ENCODE measurements around the gene SRC.
"Not testable (repeated sequence)": the region's sequence is repeated elsewhere in the genome, so short reads cannot be mapped to it uniquely, and the experiment has no call there.

Gene SRC

DNA sequence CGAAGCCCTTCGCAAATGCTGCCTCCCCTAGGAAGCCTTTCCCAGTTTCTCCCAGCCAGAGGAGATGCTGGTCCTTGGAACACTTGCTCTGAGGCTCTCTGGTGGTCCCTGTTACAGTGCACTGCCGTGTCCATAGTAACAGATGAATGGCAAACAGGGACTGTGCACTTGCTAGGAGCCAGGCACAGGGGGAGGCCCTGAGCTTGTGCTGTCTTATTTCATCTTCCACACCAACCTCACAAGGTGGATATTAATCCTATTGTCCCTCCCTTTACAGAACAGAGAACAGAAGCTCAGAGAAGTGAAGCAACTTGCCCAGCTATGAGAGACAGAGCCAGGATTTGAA is 19.0 kb downstream of the SRC start:
- no peak for DNase-seq

DNA sequence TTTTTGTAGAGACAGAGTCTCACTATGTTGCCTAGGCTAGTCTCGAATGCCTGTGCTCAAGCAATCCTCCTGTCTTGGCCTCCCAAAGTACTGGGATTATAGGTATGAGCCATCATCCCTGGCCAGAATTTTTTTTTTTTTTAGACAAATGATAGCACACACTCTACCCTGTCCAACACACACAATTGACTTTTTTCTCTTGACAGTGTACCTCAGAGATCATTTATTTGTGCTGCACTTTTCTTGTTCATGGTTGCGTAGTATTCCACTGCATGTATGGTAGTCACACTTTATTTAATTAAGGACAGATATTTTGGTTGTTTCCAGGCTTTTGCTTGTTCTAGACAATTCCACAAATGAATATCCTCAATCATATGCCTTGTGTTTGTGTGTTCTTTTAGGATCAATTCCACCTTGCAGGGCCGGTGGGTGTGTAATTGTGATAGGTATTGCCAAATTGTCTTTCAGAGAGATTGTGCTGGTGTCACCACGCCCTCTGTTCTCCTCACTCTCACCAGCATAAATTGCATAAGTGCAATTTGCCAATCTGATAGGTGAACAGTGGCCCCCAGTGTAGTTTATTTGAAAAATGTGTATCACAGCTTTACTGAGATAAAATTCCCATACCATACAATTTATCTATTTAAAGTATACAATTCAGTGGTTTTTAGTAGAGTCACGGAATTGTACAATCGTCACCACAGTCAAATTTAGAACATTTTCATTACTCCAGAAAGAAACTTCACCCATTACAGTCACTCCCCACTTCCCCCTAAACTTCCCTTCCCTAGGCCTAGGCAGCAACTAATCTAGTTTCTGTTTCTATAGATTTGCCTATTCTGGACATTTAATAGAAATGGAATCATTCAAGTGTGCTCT is 20.1 kb downstream of the SRC start:
- no peak for DNase-seq

DNA sequence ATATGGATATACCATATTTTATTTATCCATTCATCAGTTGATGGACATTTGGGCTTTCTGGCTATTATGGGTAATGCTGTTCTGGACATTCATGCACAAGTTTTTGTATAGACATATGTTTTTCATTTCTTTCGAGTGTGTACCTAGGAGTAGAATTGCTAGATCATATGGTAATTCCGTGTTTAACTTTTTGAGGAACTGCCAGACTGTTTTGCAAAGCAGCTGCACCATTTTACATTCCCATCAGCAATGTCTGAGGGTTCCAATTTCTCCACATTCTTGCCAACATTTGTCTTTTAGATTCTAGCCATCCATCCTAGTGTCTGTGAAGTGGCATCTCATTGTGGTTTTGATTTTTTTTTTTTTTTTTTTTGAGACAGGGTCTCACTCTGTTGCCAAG is 20.8 kb downstream of the SRC start:
- no peak for DNase-seq

DNA sequence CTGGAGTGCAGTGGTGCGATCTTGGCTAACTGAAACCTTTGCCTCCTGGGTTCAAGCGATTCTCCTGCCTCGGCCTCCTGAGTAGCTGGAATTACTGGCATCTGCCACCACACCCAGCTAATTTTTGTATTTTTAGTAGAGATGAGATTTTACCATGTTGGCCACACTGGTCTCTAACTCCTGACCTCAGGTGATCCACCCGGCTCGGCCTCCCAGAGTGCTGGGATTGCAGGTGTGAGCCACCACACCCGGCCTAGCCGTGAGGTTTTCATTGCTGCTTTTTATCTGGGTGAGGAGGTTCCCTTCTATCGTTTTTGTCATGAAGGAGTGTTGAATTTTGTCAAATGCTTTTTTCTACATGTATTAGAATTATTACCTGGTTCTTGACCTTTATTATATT is 23.9 kb downstream of the SRC start:
- no peak for DNase-seq

DNA sequence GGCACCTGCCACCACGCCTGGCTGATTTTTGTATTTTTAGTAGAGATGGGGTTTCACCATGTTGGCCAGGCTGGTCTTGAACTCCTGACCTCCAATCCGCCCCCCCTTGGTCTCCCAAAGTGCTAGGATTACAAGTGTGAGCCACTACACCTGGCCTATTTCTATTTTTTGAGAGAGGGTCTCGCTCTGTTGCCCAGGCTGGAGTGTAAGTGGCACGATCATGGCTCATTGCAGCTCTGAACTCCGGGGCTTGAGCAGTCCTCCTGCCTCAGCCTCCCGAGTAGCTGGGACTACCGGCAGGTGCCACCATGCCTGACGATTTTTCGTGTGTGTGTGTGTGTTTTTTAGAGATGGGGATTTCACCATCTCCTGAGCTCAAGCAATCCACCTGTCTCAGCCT is 25.9 kb downstream of the SRC start:
- DNase-seq, result not testable (repeated sequence)

DNA sequence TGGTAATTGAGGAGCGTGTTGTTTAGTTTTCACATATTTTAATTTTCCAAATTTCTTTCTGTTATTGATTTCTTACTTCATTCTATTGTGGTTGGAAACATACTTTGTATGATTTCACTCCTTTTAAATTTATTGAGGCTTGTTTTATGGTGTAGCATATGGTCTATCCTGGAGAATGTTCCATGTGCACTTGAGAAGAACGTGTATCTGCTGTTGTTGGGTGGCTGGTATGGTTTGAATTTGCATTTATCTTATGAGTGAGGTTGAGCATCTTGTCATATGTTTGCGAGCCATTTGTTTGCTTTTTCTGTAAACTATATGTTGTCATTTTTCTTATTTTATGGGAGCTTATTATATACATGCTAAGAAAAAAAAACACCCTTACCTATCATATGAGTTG is 26.5 kb downstream of the SRC start:
- DNase-seq, result no peak

DNA sequence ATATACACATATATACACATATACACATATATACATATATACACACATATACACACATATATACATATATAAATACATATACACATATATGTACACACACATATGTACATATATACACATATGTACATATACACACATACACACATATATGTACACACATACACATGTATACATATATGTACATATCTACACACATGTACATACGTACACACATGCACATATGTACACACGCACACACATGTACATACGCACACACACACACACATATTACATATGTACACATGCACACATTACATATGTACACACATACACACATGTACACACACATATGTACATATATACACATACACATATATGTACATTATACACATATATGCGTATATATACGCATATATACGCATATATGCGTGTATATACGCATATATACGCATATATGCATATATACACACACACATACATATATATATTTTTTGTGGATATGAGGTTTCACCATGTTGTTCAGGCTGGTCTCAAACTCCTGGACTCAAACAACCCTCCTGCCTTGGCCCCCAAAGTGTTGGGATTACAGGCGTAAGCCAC is 27.2 kb downstream of the SRC start:
- no peak for DNase-seq

DNA sequence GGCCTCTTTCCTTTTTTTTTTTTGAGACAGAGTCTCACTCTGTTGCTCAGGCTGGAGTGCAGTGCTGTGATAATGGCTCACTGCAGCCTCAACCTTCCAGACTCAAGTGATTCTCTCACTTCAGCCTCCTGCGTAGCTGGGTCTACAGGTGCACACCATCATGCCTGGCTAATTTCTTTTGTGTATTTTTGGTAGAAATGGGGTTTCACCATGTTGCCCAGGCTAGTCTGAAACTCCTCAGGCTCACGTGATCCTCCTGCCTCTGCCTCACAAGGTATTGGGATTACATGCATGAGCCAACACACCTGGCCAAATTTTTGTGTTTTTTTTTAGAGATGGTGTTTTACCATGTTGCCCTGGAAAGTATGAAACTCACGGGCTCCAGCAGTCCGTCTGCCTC is 29.3 kb downstream of the SRC start:
- DNase-seq, result no peak

DNA sequence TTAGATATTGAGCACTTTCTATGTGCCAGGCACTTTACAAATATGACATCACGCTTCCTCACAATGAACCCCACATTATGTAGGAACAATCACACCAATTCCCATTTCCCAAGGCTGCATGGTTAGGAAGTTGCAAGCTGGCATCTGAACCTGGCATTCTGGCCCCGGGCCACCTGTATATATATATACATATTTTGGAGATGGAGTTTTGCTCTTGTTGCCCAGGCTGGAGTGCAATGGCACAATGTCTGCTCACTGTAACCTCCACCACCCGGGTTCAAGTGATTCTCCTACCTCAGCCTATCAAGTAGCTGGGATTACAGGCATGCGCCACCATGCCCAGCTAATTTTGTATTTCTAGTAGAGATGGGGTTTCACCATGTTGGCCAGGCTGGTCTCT is 30.4 kb downstream of the SRC start:
- DNase-seq, result no peak

DNA sequence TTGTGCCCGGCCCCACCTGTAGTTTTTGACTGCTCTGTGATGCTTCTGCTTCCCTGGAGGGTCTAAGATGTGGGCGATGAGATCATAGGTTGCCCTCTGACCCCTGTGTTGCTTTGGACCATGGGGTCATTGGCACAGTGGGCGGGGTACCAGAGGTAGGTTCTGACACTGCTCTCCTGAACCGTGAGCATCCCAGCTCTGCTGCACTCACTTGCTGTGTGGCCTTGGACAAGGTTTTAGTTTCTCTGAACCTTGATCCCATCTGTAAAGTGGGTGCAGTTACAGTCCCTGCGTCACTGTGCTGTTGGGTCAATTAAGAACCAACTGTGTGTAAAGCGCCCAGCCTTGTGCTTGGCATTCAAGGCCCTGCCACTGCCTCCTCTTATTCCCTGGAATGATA is 30.9 kb downstream of the SRC start:
- no peak for DNase-seq

DNA sequence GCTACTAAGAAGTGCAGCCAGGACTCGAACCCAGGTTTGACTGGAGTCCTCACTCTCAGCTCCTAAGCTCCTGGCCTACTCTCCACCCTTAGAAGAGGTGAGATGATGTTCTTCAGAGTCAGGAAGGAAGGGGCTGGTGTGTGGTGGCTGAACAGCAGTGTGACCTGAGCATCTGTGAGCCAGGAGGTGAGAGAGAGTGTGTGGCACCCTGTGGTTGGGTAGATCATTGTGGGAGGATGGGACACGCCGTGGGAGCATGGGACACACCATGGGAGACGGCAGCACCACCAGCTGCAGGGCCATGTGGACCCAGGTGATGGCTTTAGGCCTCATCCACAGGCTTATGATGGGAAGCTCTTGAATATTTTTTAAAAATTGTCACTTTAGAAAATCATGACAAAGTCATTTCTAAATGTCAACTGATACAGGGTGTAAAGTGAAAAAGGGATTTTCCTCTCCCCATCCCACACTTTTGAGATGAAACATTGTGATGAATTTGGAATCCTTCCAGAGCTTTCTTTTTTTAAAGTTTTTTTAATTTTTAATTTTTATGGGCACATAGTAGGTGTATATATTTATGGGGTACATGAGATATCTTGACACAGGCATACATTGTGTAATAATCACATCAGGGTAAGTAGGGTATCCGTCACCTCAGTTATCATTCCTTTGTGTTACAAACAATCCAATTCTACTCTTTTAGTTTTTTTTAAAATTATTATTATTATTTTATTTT is 31.6 kb downstream of the SRC start:
- DNase-seq, result no peak

DNA sequence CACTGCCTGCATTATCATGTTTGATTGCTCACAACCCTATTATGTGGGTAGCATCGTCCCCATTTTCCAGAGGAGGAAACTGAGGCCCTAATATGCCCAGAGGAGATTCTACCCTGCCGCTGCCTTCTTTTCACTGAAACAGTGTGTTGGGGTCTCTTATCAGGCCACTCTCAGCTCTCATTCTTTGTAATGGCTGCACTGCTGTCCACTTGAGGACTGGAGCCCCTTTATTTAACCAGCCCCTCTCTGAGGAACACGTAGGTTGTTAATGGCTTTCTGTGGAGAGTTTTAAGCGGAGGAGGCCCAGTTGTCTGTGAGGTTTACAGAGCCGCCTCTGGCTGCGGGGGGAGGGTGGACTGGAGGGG is 32.5 kb downstream of the SRC start:
- DNase-seq, result no peak

DNA sequence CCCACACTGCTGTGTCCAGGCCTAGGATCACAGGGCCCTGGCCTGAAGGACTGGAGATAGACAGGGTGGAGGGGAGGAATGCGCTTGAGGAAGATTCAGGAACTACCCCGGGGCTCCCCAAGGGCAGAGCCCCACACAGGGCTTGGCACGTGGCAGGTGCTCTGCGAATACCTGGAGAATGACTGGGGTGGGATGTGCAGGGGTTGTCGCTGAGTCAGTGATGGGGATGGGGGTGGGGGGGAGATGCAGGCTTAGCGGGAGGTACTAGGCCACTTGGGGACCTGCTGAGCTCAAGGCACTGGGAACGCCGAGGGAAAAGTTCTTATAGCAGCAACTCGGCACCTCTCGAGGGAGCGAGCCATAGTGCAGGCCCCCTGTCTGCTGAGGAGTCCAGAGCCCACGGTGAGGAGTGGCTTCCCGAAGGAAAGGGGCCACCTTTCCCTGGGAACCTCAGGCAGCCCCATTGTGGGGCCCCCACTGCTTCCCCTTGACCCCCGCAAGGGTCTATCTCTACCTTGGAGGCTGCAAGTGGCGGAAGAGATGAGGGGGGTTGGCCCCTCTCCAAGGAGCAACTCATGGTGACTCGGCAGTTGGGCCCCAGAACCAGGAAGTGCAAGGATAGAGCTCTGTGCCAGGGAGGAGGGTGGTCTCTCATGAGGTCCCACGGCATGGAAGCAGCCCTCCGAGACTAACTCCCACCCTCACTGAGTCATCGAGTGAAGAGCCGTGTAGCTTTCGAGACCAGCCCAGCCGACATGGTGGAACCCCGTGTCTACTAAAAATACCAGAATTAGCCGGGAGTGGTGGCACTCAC is 33.1 kb downstream of the SRC start:
- no peak for DNase-seq

DNA sequence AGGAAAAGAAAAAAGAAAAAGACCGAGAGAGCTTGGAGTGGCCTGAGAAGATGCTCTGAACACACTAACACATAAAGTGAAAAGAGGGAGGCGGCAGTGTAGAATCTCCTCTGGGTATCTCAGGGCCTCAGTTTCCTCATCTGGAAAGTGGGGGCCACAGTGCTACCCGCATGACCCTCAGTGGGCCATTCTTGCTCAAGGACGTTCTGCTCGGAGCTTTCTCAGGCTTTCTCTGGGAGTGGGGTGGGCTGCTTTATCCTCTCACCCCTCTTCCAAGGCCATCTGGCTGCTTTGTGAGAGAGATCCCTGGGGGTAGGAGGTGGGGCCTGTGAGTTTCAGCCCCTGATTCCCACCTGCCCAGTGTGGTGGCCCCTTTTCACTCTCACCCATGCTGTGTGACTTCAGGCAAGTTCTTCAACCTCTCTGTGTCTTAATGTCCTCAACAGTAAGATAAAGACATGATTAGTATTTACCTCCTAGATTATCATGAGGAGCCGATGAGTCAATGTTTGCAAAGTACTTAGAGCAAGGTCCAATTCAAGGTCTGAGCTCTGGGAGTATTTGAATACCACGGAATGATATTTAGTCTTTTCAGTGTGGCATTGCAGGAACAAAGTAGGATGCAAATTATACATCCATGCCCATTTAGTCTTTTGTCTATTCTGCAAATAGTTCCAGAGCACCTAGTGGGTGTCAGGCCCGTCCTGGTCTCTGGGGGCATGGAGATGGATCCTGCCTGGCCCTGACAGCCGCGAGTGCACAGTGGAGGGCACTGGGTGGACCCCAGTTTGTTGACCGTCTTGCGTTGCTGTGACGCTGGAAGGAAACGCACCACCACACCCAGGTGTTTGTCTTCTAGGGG is 34.3 kb downstream of the SRC start:
- DNase-seq, result no peak

DNA sequence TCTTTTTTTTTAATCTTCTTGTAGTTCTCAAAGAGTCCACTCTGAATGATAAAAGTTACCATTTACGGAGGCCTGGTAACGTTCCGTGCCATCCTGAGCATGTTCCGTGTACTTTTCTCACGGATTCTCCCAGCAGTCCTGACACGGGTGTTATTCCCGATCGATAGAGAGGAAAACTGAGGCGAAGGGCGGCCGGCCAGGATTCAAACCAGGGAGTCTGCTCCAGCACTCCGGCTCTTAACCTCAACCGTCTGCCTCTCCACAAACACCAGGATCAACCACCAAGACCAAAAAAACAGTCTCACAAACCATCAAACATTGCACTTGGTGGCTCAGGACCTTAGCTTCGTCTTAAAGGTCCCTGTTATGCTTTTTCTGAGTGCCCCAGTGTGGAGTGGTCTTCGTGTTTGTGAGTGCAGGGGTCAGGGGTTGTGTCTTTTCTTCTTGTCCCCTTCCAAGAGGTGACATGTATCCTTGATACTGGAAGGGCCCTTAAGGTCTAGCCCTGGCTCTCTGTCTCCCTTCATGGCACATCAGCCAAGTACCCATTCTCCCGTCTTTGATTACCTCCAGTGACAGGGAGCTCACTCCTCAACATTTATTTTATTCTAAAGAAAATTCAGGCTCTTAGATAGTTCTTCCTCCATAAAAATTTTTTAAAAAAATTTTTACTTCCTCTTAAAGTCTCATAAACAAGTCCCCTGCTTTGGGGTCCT is 35.1 kb downstream of the SRC start:
- no peak for DNase-seq

DNA sequence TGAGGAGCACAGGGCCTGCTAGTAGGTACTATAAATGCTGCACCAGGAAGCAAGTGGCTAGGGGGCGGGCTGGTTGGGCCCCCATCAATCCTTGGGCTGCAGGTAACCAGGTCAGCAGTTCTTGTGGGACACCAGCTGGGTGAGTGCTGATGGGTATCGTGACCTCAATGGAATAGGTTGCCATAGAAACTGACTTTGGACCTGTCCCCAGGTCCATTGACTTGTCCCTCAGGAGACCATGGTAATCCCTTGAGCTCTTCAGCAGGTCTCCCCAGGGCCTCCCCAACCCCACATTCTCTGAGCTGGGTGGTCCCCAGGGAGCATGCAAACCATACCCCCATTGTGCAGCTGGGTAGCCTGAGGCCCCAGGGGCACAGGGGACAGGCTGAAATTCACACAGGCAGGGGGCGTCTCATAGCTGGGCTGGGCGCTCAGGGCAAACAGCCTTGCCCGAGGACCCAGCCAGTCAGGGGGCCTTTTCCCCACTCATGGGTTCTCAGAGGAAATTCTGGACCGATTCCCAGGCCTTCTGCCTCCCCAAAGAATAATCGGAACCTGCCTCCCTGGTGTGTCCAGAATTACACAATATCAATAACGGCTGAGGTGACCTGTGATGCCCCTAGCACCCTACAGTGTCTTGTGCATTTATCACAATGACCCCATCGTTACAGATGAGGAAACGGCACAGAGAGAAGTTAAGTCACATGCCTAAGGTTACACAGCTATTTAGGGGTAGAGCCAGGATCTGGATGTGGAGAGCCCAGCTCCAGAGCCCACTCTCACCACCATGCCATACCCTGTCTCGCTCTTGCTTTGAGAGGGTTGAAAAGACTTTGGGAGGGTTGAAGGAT is 35.9 kb downstream of the SRC start:
- DNase-seq, result no peak

DNA sequence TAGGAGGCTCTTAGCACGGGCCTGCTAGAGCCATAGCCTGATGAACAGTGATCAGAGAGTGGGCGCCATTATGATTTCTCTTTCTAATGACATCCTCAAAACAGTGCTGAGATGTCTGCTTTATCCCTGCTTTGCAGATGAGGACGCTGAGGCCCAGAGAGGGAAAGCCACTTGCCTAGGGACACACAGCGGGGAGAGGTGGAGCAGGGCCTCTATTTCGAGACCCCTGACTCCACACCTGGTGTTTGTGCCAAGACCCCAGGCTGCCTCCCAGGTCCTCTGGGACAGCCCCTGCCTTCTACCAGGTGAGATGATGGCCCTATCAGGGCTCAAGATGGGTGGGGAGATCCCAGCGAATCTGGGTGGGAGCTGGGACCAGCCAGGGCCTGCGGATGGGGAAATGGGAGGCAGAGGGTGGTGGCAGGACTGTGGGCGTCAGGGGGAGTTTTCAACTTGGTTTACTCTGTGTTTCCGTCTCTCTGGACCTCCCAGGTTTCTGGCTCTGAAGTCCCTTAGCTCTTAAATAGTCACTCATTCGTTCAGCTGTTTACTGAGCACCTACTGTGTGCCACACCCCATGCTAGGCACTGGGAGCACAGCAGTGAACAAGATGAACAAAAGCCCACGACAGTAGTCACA is 36.7 kb downstream of the SRC start:
- no peak for DNase-seq

DNA sequence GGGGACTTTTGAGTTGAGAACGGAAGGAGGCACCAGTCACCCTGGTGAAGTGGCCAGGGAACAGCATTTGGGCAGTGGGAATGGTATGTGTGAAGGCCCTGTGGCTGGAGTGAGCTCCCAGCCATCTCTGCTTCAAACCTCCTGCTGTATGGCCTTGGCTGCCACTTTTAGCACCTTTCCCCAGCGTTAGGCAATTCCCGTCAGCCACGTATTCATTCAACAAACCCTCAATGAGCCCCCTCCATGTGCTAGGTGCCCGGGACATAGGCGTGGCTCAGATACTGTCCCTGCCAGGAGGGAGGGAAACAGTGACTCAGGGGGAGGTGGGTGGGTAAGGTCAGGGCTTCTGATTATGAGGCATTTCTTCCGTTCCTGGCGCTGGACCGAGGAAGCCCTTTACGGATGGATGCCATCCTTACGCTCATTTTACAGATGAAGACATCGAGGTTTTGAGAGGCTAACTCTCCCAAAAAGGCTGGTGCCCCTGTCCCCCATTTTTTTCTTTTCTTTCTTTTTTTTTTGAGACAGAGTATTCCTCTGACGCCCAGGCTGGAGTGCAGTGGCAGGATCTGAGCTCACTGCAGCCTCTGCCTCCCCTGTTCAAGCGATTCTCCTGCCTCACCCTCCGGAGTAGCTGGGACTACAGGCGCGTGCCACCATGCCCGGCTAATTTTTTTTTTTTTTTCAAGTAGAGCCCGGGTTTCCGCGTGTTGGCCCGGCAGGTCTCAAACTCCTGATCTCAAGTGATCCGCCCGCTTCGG is 37.5 kb downstream of the SRC start:
- DNase-seq, result no peak

DNA sequence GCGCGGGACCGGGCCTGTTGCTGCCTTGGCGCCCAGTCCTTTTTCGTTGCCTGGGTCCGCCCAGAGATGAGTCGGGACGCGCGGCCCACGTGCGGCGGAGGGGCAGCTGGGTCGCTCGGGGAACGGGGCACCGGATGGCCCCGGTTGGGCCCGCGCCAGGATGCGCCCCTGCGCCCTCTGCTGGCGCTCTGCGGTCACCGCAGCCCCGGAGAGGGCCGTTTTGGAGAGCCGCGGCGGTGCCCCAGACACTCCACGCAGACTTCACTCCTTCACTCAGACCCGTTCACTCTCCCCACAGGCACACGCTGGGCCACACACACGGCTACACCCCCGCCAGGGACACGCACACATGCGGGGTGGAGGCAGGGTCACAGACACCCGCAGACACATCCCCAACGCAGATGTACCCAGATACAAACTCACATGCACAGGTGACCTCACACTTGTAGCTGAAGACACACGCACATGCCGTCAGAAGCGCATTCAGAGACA is 38.8 kb downstream of the SRC start:
- peak; percentile 62 for DNase-seq
